ENCODE data around the gene NRN1L.

Gene NRN1L

GRCh38 chr16:67922221-67922620 is 37.5 kb downstream of the NRN1L start:
- no peak for DNase-seq

- DNase-seq = no peak
These were observed 38.1 kb downstream of the NRN1L start for GRCh38 chr16:67922740-67923139.

GRCh38 chr16:67923414-67924116 is 38.9 kb downstream of the NRN1L start:
- DNase-seq = no peak

- no peak for DNase-seq
These were observed 39.6 kb downstream of the NRN1L start for GRCh38 chr16:67924140-67924906.

- no peak for DNase-seq
These were observed 41.6 kb downstream of the NRN1L start for GRCh38 chr16:67926181-67926750.

GRCh38 chr16:67927131-67927941 is 42.7 kb downstream of the NRN1L start:
- DNase-seq = no peak

- no peak for DNase-seq
These were observed 43.5 kb downstream of the NRN1L start for GRCh38 chr16:67928147-67928546.

GRCh38 chr16:67928561-67929364 is 44.1 kb downstream of the NRN1L start:
- peak; percentile 86 for DNase-seq

GRCh38 chr16:67930191-67930590 is 45.5 kb downstream of the NRN1L start:
- DNase-seq = no peak

GRCh38 chr16:67930678-67931211 is 46.1 kb downstream of the NRN1L start:
- no peak for DNase-seq

GRCh38 chr16:67931712-67932461 is 47.2 kb downstream of the NRN1L start, which contains the start of gene CTRL:
CTRL (minus strand) TSS chr16:67931862; CDS start chr16:67931852, 10 bp downstream.
- DNase-seq = no peak

GRCh38 chr16:67932462-67932840 is 47.8 kb downstream of the NRN1L start:
- DNase-seq = no peak

- DNase-seq = no peak
These were observed 49.1 kb downstream of the NRN1L start for GRCh38 chr16:67933805-67934204.

GRCh38 chr16:67934306-67935100 is 49.8 kb downstream of the NRN1L start:
- no peak for DNase-seq

- DNase-seq = no peak
These were observed 50.4 kb downstream of the NRN1L start for GRCh38 chr16:67935101-67935401.

GRCh38 chr16:67935402-67936123 is 50.9 kb downstream of the NRN1L start:
- peak; percentile 98 for DNase-seq
